Measurements from ENCODE around the gene RMDN3. TPM values are rescaled to one million over a fixed set of nuclear protein-coding genes. Genes with fewer than 3 reads are reported as not detected.

RMDN3 gene
- total RNA-seq: 10 to 100 TPM; 34.0 to 35.1 TPM

DNA sequence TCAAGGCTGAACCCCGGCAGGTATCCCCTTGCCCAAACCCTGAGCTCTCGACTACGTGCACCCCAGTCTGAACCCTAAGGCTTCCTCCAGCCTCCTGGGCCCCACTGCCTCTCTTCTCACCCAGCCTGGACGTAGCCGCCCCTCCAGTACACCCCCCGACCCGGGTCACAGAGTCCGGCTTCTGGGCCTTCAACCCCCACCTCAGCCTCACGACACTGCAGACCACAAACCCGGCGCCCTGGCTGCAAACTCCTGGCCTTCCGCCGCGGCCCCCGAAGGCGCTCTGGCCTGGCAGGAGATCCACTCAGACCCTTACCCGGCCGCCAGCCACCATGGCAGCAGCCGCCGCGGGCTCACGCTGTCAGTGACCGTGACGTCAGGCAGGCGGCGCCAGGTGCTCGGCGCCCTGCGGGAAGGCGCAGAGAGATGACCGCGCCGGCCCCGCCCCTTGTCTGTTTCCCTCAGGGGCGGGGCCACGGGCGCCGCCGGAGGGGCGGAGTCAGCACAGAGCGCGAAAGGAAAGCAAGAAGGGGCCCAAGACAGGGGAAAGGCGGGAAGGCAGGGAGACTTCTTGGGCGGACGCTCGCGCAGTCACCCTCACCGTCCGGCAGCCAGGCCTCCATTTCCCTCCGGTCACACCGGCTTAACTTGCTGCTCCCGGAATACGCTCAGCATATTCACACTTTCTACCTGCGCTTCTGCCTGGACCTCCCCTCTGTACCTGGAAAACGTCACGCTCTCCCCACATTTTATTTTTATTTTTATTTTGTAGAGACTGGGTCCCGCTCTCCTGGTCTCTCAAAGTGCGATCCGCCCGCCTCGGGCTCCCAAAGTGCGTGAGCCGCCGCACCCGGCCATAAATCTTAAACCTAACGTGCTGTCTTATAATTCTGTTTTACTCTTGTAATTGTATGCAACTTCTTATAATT, at the start of gene RMDN3:
Gene RMDN3, minus strand, starts transcription at position 372 of the 929 bp plus-strand sequence. CDS start 471 bp downstream, outside the sequence.
- ChIA-PET CTCF (no interaction called here), POLR2A (interaction anchor here (0.6 to 1.3 kb wide), 3 partner anchors 10 to 146 kb away, joined by 3 to 5 read pairs (median 3); no protein-coding TSS in a partner anchor)
- Mint-ChIP-seq H3K27ac (peak within 1 kb of the TSS; percentile 99), H3K27me3 (ENCODE audit: low read depth) (no peaks in the 10 kb centered on the region), H3K9me3 (ENCODE audit: insufficient read depth) (no peaks in the 10 kb centered on the region), H3K4me3 (peak within 1 kb of the TSS; percentile 91), H3K4me1 (ENCODE audit: low read depth) (peaks cover 38% of the 10 kb centered on the region), H3K36me3 (ENCODE audit: low read depth) (peaks cover 31% of the 10 kb centered on the region)
- peak; percentile 85 for ATAC-seq
- peak; percentile 96 for DNase-seq

GRCh38 chr15:40803688-40804087, 48.6 kb upstream of the RMDN3 start:
- Mint-ChIP-seq H3K4me3 (no peak overlapping the region), H3K4me1 (ENCODE audit: low read depth) (peaks cover 13% of the 10 kb centered on the region), H3K27me3 (ENCODE audit: low read depth) (no peaks in the 10 kb centered on the region), H3K27ac (no peak overlapping the region), H3K9me3 (ENCODE audit: insufficient read depth) (no peaks in the 10 kb centered on the region), H3K36me3 (ENCODE audit: low read depth) (peaks cover 14% of the 10 kb centered on the region)
- CTCF ChIA-PET: no interaction called here
- no peak for DNase-seq
- no peak for ATAC-seq
- POLR2A ChIA-PET: interaction anchor here (0.6 kb wide), 2 partner anchors 59 to 598 kb away, joined by 3 read pairs; no protein-coding TSS in a partner anchor

DNA sequence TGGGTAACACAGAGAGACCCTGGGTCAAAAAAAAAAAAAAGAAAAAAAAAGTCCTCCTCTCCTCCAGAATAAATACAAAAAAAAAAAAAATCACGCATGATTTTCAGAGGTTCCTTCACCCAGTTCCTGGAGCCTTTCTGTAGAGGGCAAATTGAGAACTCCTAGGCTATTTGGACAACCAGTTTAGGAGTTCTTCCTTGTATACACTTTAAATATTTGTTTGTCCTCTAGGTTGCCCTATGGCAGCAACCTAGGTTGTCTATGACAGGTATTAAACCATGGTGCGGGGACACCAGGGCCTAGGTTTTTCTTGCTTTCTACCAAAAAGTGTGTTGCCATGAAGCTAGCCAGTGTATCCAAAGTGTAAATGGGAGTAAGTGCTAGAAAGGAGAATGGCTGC, 48.0 kb upstream of the RMDN3 start:
- CTCF ChIA-PET: no interaction called here
- Mint-ChIP-seq H3K4me1 (ENCODE audit: low read depth) (peaks cover 7% of the 10 kb centered on the region), H3K4me3 (no peak overlapping the region), H3K27me3 (ENCODE audit: low read depth) (no peaks in the 10 kb centered on the region), H3K9me3 (ENCODE audit: insufficient read depth) (no peaks in the 10 kb centered on the region), H3K27ac (no peak overlapping the region), H3K36me3 (ENCODE audit: low read depth) (peaks cover 19% of the 10 kb centered on the region)
- ATAC-seq: no peak
- DNase-seq: no peak
- POLR2A ChIA-PET: no interaction called here

DNA sequence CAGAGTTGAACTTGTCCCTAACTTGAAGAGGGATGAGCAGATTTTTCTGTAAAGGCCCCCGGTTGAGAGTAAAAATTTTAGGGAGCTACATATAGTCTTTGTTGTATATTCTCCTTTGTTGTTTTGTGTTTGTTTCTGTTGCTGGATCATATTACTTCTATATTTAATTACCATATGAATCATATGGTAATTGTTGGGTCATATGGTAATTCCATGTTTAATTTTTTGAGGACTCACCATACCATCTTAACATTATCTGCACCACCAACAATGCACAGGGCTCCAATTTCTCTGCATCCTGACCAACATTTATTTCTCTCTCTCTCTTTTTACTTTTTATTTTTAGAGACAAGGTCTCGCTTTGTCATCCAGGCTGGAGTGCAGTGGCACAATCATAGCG, 44.5 kb upstream of the RMDN3 start:
- ATAC-seq: no peak
- no peak overlapping the region for H3K4me3 Mint-ChIP-seq
- CTCF ChIA-PET: interaction anchor here (1.1 kb wide), 1 partner anchor 17 kb away, joined by 3 read pairs; no protein-coding TSS in a partner anchor
- no peaks in the 10 kb centered on the region for H3K4me1 Mint-ChIP-seq (ENCODE audit: low read depth)
- no peaks in the 10 kb centered on the region for H3K27me3 Mint-ChIP-seq (ENCODE audit: low read depth)
- H3K27ac Mint-ChIP-seq: no peak overlapping the region
- DNase-seq: no peak
- peaks cover 17% of the 10 kb centered on the region for H3K36me3 Mint-ChIP-seq (ENCODE audit: low read depth)
- POLR2A ChIA-PET: no interaction called here
- no peaks in the 10 kb centered on the region for H3K9me3 Mint-ChIP-seq (ENCODE audit: insufficient read depth)

GRCh38 chr15:40796512-40796911, 41.5 kb upstream of the RMDN3 start:
- Mint-ChIP-seq H3K36me3 (ENCODE audit: low read depth) (peaks cover 19% of the 10 kb centered on the region), H3K27me3 (ENCODE audit: low read depth) (no peaks in the 10 kb centered on the region), H3K9me3 (ENCODE audit: insufficient read depth) (no peaks in the 10 kb centered on the region), H3K4me3 (no peak overlapping the region), H3K4me1 (ENCODE audit: low read depth) (no peaks in the 10 kb centered on the region), H3K27ac (no peak overlapping the region)
- ChIA-PET CTCF (interaction anchor here (0.6 to 3.4 kb wide), 3 partner anchors 14 to 180 kb away, joined by 3 to 16 read pairs (median 4); no protein-coding TSS in a partner anchor), POLR2A (interaction anchor here (1.0 kb wide), 1 partner anchor 10 kb away, joined by 3 read pairs; no protein-coding TSS in a partner anchor)
- DNase-seq (no peak), ATAC-seq (no peak)

DNA sequence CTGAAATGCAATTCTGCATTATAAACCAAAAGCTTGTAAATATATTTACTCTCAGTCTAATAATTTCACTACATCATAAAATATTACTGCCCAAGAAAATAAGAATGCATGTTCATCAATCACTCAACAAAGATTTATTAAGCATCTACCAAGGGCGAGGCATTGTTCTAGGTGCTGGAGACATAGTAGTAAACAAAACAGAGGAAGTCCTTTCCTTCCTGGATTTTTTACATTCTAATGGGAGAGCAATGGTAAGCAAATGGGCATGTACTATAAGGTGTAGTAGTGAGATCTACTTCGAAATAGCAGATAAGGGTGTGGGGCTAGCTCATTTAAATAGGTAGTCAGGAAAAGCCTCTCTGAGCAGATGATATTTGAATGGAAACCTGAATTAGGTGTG, 41.0 kb upstream of the RMDN3 start:
- DNase-seq (no peak), ATAC-seq (no peak)
- ChIA-PET POLR2A (interaction anchor here (1.0 kb wide), 1 partner anchor 10 kb away, joined by 3 read pairs; no protein-coding TSS in a partner anchor), CTCF (interaction anchor here (3.4 kb wide), 1 partner anchor 14 kb away, joined by 16 read pairs; no protein-coding TSS in a partner anchor)
- no peaks in the 10 kb centered on the region for H3K4me1 Mint-ChIP-seq (ENCODE audit: low read depth)
- H3K36me3 Mint-ChIP-seq (ENCODE audit: low read depth): peaks cover 17% of the 10 kb centered on the region
- H3K4me3 Mint-ChIP-seq: no peak overlapping the region
- H3K9me3 Mint-ChIP-seq (ENCODE audit: insufficient read depth): no peaks in the 10 kb centered on the region
- H3K27me3 Mint-ChIP-seq (ENCODE audit: low read depth): no peaks in the 10 kb centered on the region
- H3K27ac Mint-ChIP-seq: no peak overlapping the region

GRCh38 chr15:40793216-40793989, 38.3 kb upstream of the RMDN3 start:
- Mint-ChIP-seq H3K4me1 (ENCODE audit: low read depth) (peaks cover 6% of the 10 kb centered on the region), H3K4me3 (no peak overlapping the region), H3K9me3 (ENCODE audit: insufficient read depth) (no peaks in the 10 kb centered on the region), H3K36me3 (ENCODE audit: low read depth) (peaks cover 10% of the 10 kb centered on the region), H3K27me3 (ENCODE audit: low read depth) (no peaks in the 10 kb centered on the region), H3K27ac (no peak overlapping the region)
- DNase-seq (no peak), ATAC-seq (no peak)
- ChIA-PET CTCF (interaction anchor here (0.6 to 2.6 kb wide), 4 partner anchors 11 to 101 kb away, joined by 3 to 11 read pairs (median 5); partner anchors contain the start of gene VPS18), POLR2A (no interaction called here)

DNA sequence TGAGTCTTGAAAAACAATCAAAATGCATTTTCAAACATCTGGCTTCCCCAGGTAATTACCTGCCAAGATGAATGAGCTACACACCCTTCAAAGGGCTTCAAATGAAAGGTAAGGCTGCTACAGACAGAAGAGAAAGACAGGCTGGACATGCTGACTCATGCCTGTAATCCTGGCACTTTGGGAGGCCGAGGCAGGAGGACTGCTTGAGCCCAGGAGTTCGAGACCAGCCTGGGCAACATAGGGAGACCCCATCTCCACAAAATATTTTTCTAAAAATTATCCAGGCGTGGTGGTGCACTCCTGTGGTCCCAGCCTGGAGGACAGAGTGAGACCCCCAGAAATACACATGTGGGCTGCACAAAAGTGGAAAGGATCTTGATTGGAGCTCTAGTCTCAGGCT, 37.3 kb upstream of the RMDN3 start:
- H3K27me3 Mint-ChIP-seq (ENCODE audit: low read depth): no peaks in the 10 kb centered on the region
- DNase-seq: no peak
- H3K27ac Mint-ChIP-seq: no peak overlapping the region
- H3K4me1 Mint-ChIP-seq (ENCODE audit: low read depth): peaks cover 15% of the 10 kb centered on the region
- no peaks in the 10 kb centered on the region for H3K9me3 Mint-ChIP-seq (ENCODE audit: insufficient read depth)
- no peak for ATAC-seq
- no peak overlapping the region for H3K4me3 Mint-ChIP-seq
- POLR2A ChIA-PET: no interaction called here
- peaks cover 6% of the 10 kb centered on the region for H3K36me3 Mint-ChIP-seq (ENCODE audit: low read depth)
- CTCF ChIA-PET: interaction anchor here (0.9 to 2.6 kb wide), 4 partner anchors 10 to 102 kb away, joined by 3 to 11 read pairs (median 5); partner anchors contain the start of gene VPS18

DNA sequence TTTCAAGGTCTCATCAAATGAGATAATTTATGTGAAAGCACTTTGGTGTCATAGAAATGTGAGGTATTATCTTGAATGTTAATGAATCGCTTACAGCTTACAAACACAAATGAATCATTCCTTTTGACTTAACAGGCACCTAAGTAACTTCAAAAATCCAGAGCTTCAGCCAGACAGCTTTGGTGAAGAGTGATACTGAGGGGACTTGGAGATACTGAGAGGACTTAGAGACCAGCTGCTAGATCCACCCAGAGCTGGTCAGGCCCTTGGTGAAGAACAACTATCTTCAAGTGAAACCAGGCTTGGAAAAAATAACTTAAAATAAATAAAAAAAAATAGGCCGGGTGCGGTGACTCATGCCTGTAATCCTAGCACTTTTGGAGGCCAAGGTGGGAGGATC, 35.7 kb upstream of the RMDN3 start:
- no peak for DNase-seq

DNA sequence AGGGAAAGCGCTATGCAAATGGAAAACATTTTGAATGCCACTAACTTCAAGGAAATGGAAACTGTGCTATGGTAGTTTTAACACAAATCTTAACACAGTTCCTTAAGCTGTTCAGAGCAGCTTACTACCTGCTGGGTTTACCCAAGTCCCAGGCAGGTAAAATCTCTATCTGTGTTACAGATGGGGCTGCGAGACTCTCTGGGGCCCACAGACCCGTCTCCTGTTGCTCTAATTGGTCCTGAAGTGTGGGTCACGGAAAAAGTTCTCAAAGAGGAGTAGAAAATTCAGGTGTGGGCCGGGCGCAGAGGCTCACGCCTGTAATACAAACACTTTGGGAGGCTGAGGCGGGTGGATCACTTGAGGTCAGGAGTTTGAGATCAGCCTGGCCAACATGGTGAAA, 34.9 kb upstream of the RMDN3 start:
- ChIA-PET CTCF (interaction anchor here (3.9 kb wide), 1 partner anchor 68 kb away, joined by 26 read pairs; no protein-coding TSS in a partner anchor), POLR2A (no interaction called here)
- Mint-ChIP-seq H3K27ac (no peak overlapping the region), H3K36me3 (ENCODE audit: low read depth) (peaks cover 6% of the 10 kb centered on the region), H3K4me1 (ENCODE audit: low read depth) (peaks cover 28% of the 10 kb centered on the region), H3K27me3 (ENCODE audit: low read depth) (no peaks in the 10 kb centered on the region), H3K4me3 (no peak overlapping the region), H3K9me3 (ENCODE audit: insufficient read depth) (no peaks in the 10 kb centered on the region)
- DNase-seq: no peak
- ATAC-seq: no peak

More for the DNA sequence above, 35.7 kb upstream of the RMDN3 start:
- H3K4me1 Mint-ChIP-seq (ENCODE audit: low read depth): peaks cover 28% of the 10 kb centered on the region
- no peaks in the 10 kb centered on the region for H3K27me3 Mint-ChIP-seq (ENCODE audit: low read depth)
- no peak for ATAC-seq
- no peak overlapping the region for H3K27ac Mint-ChIP-seq
- POLR2A ChIA-PET: no interaction called here
- no peaks in the 10 kb centered on the region for H3K9me3 Mint-ChIP-seq (ENCODE audit: insufficient read depth)
- H3K36me3 Mint-ChIP-seq (ENCODE audit: low read depth): peaks cover 6% of the 10 kb centered on the region
- CTCF ChIA-PET: interaction anchor here (2.6 kb wide), 1 partner anchor 8 kb away, joined by 11 read pairs; no protein-coding TSS in a partner anchor
- H3K4me3 Mint-ChIP-seq: no peak overlapping the region

DNA sequence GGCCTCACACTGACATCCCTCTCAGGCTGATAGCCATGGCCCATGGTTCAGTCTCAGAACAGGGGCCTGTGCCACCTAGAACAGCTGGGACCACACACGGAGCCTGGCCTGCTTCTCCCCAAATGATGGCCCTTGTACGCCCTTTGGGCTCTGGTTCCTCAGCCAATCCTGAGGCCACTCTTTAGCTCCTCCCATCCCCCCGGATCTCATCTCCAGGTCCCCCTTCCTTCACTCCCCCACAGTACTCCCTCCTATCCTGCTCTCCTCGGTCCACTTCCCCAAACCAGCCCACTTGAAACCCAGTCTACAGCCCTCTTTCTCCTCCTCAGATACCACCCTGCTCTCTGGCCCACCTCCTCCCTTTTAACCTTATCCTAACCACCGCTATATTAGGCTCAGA, 34.1 kb upstream of the RMDN3 start:
- H3K4me3 Mint-ChIP-seq: no peak overlapping the region
- DNase-seq (no peak), ATAC-seq (no peak)
- peaks cover 28% of the 10 kb centered on the region for H3K4me1 Mint-ChIP-seq (ENCODE audit: low read depth)
- no peaks in the 10 kb centered on the region for H3K9me3 Mint-ChIP-seq (ENCODE audit: insufficient read depth)
- CTCF ChIA-PET: interaction anchor here (3.9 to 8.5 kb wide), 2 partner anchors 45 to 69 kb away, joined by 26 to 107 read pairs; no protein-coding TSS in a partner anchor
- H3K36me3 Mint-ChIP-seq (ENCODE audit: low read depth): peaks cover 6% of the 10 kb centered on the region
- no peaks in the 10 kb centered on the region for H3K27me3 Mint-ChIP-seq (ENCODE audit: low read depth)
- POLR2A ChIA-PET: interaction anchor here (0.7 kb wide), 1 partner anchor 24 kb away, joined by 4 read pairs; no protein-coding TSS in a partner anchor
- no peak overlapping the region for H3K27ac Mint-ChIP-seq

Data from activated CD8-positive, alpha-beta T cell treated with anti-CD3 and anti-CD28 coated beads, Interleukin-2, amount 10 ng/mL, durations not matched to agents 7 days and 5 days (primary cell).